ENCODE measurements around the gene TIGIT.
"Not testable (repeated sequence)": the region's sequence is repeated elsewhere in the genome, so short reads cannot be mapped to it uniquely, and the experiment has no call there.

The TIGIT gene

GRCh38 chr3:114293838-114294535, at the start of gene TIGIT:
Gene TIGIT, plus strand, starts transcription at chr3:114294028. Its CDS starts 34 bp downstream, at chr3:114294062.
- DNase-seq (ENCODE audit: low read depth): no peak

- DNase-seq (ENCODE audit: low read depth): no peak
These were observed 40.9 kb upstream of the TIGIT start for GRCh38 chr3:114252954-114253353.

- no peak for DNase-seq (ENCODE audit: low read depth)
These were observed 40.3 kb upstream of the TIGIT start for GRCh38 chr3:114253505-114253904.

GRCh38 chr3:114259566-114259965, 34.3 kb upstream of the TIGIT start:
- no peak for DNase-seq (ENCODE audit: low read depth)

- no peak for DNase-seq (ENCODE audit: low read depth)
These were observed 33.7 kb upstream of the TIGIT start for GRCh38 chr3:114260152-114260551.

- no peak for DNase-seq (ENCODE audit: low read depth)
These were observed 23.8 kb upstream of the TIGIT start for GRCh38 chr3:114270019-114270418.

- no peak for DNase-seq (ENCODE audit: low read depth)
These were observed 21.6 kb upstream of the TIGIT start for GRCh38 chr3:114272271-114272670.

- DNase-seq (ENCODE audit: low read depth): peak; percentile 6
These were observed 18.9 kb upstream of the TIGIT start for GRCh38 chr3:114274929-114275328.

GRCh38 chr3:114276856-114277255, 17.0 kb upstream of the TIGIT start:
- not testable (repeated sequence) for DNase-seq (ENCODE audit: low read depth)

GRCh38 chr3:114284644-114285043, 9.2 kb upstream of the TIGIT start:
- no peak for DNase-seq (ENCODE audit: low read depth)

GRCh38 chr3:114285648-114286230, 8.1 kb upstream of the TIGIT start:
- no peak for DNase-seq (ENCODE audit: low read depth)

GRCh38 chr3:114286266-114286665, 7.6 kb upstream of the TIGIT start:
- no peak for DNase-seq (ENCODE audit: low read depth)

- peak; percentile 23 for DNase-seq (ENCODE audit: low read depth)
These were observed 2.6 kb upstream of the TIGIT start for GRCh38 chr3:114290911-114291901.

- no peak for DNase-seq (ENCODE audit: low read depth)
These were observed 1.2 kb downstream of the TIGIT start for GRCh38 chr3:114294940-114295480.

- no peak for DNase-seq (ENCODE audit: low read depth)
These were observed 2.1 kb downstream of the TIGIT start for GRCh38 chr3:114295946-114296345.

GRCh38 chr3:114299421-114299820, 5.6 kb downstream of the TIGIT start:
- DNase-seq (ENCODE audit: low read depth): no peak

- DNase-seq (ENCODE audit: low read depth): no peak
These were observed 6.3 kb downstream of the TIGIT start for GRCh38 chr3:114299941-114300624.

- no peak for DNase-seq (ENCODE audit: low read depth)
These were observed 13.5 kb downstream of the TIGIT start for GRCh38 chr3:114307222-114307830.

GRCh38 chr3:114307832-114308231, 14.0 kb downstream of the TIGIT start:
- no peak for DNase-seq (ENCODE audit: low read depth)

GRCh38 chr3:114308377-114308776, 14.5 kb downstream of the TIGIT start:
- DNase-seq (ENCODE audit: low read depth): no peak

- no peak for DNase-seq (ENCODE audit: low read depth)
These were observed 15.0 kb downstream of the TIGIT start for GRCh38 chr3:114308830-114309229.
